ENCODE data around the gene MYB.
"Not testable (repeated sequence)": the region's sequence is repeated elsewhere in the genome, so short reads cannot be mapped to it uniquely, and the experiment has no call there.

Gene MYB

GRCh38 chr6:135141728-135142127 lies 39.4 kb upstream of the MYB start:
- DNase-seq: no peak
- Histone ChIP-seq H3K27ac (no peak overlapping the region), H3K27me3 (no peaks in the 10 kb centered on the region), H3K36me3 (no peaks in the 10 kb centered on the region), H3K9me3 (no peaks in the 10 kb centered on the region), H3K4me1 (no peaks in the 10 kb centered on the region), H3K4me3 (no peak overlapping the region)
- intact Hi-C loops (cut with DNase I; ENCODE audit: low total_unique reads): no loop called here
- no peak for TF ChIP-seq CTCF (IDR thresholded peaks at IDR 0.05)

- H3K4me3 ChIP-seq; H3K27me3 ChIP-seq; H3K9me3 ChIP-seq; intact Hi-C loops (cut with DNase I; ENCODE audit: low total_unique reads); H3K4me1 ChIP-seq; H3K27ac ChIP-seq; DNase-seq; H3K36me3 ChIP-seq: not testable (repeated sequence)
Measured at GRCh38 chr6:135142232-135142631, 38.9 kb upstream of the MYB start.

- TF ChIP-seq CTCF (IDR thresholded peaks at IDR 0.05): no peak
- no peaks in the 10 kb centered on the region for H3K36me3 ChIP-seq
- DNase-seq: no peak
- no peaks in the 10 kb centered on the region for H3K4me1 ChIP-seq
- no peaks in the 10 kb centered on the region for H3K9me3 ChIP-seq
- intact Hi-C loops (cut with DNase I; ENCODE audit: low total_unique reads): no loop called here
- no peaks in the 10 kb centered on the region for H3K27me3 ChIP-seq
- H3K4me3 ChIP-seq: no peak overlapping the region
- no peak overlapping the region for H3K27ac ChIP-seq
Measured at GRCh38 chr6:135144673-135145062, 36.4 kb upstream of the MYB start.

GRCh38 chr6:135145063-135145800 lies 35.9 kb upstream of the MYB start:
- TF ChIP-seq CTCF (IDR thresholded peaks at IDR 0.05): no peak
- no peak overlapping the region for H3K27ac ChIP-seq
- H3K27me3 ChIP-seq: no peaks in the 10 kb centered on the region
- H3K36me3 ChIP-seq: no peaks in the 10 kb centered on the region
- H3K9me3 ChIP-seq: no peaks in the 10 kb centered on the region
- intact Hi-C loops (cut with DNase I; ENCODE audit: low total_unique reads): no loop called here
- no peak for DNase-seq
- no peaks in the 10 kb centered on the region for H3K4me1 ChIP-seq
- H3K4me3 ChIP-seq: no peak overlapping the region

GRCh38 chr6:135146162-135146934 lies 34.8 kb upstream of the MYB start:
- H3K9me3 ChIP-seq: no peaks in the 10 kb centered on the region
- no peaks in the 10 kb centered on the region for H3K4me1 ChIP-seq
- no peaks in the 10 kb centered on the region for H3K36me3 ChIP-seq
- DNase-seq: no peak
- H3K27me3 ChIP-seq: no peaks in the 10 kb centered on the region
- H3K4me3 ChIP-seq: no peak overlapping the region
- intact Hi-C loops (cut with DNase I; ENCODE audit: low total_unique reads): no loop called here
- H3K27ac ChIP-seq: no peak overlapping the region
- no peak for TF ChIP-seq CTCF (IDR thresholded peaks at IDR 0.05)
